ENCODE results near the gene CDR2L. TPM values are rescaled to one million over a fixed set of nuclear protein-coding genes. Genes with fewer than 3 reads are reported as not detected.

CDR2L gene
- total RNA-seq, 1 donor from 2014 or later: 18.3 TPM

Other genes starting within 250 kb of the CDR2L start
- 16.0 TPM for gene NHERF1, start 239.0 kb upstream of the CDR2L start, total RNA-seq
- gene NAT9, start 211.3 kb upstream of the CDR2L start, total RNA-seq: 21.1 TPM
- gene GRIN2C, start 127.7 kb upstream of the CDR2L start, total RNA-seq: 0.52 TPM
- 4.5 TPM for gene FDXR, start 114.6 kb upstream of the CDR2L start, total RNA-seq
- not detected for gene FADS6, start 94.0 kb upstream of the CDR2L start, total RNA-seq
- gene USH1G, start 64.4 kb upstream of the CDR2L start, total RNA-seq: not detected
- not detected for gene OTOP2, start 63.4 kb upstream of the CDR2L start, total RNA-seq
- gene OTOP3, start 51.7 kb upstream of the CDR2L start, total RNA-seq: not detected
- gene HID1, start 14.9 kb upstream of the CDR2L start, total RNA-seq: 11.2 TPM
- 51.5 TPM for gene MRPL58, start 25.0 kb downstream of the CDR2L start, total RNA-seq
- gene ATP5PD, start 59.3 kb downstream of the CDR2L start, total RNA-seq: 937 TPM
- gene KCTD2, start 59.6 kb downstream of the CDR2L start, total RNA-seq: 24.1 TPM
- 7.2 TPM for gene SLC16A5, start 100.3 kb downstream of the CDR2L start, total RNA-seq
- gene ARMC7, start 122.3 kb downstream of the CDR2L start, total RNA-seq: 6.0 TPM
- 25.5 TPM for gene NT5C, start 144.1 kb downstream of the CDR2L start, total RNA-seq
- 14.0 TPM for gene JPT1, start 166.9 kb downstream of the CDR2L start, total RNA-seq
- 221 TPM for gene SUMO2, start 195.3 kb downstream of the CDR2L start, total RNA-seq
- 28.0 TPM for gene NUP85, start 218.0 kb downstream of the CDR2L start, total RNA-seq

Measured in left ventricle myocardium superior (tissue), 1 donor.